Ammon's horn (tissue), 1 donor: Measurements from ENCODE around the gene TPP1.
A peak's percentile ranks its signal among the peaks of the same experiment; 100 is the strongest.

Source experiments
- DNase-seq: peaks from one replicate; pipeline ENCODE4 v3.0.0-alpha.2; 2016; ENCODE audit warnings: low spot score

Gene TPP1

DNA sequence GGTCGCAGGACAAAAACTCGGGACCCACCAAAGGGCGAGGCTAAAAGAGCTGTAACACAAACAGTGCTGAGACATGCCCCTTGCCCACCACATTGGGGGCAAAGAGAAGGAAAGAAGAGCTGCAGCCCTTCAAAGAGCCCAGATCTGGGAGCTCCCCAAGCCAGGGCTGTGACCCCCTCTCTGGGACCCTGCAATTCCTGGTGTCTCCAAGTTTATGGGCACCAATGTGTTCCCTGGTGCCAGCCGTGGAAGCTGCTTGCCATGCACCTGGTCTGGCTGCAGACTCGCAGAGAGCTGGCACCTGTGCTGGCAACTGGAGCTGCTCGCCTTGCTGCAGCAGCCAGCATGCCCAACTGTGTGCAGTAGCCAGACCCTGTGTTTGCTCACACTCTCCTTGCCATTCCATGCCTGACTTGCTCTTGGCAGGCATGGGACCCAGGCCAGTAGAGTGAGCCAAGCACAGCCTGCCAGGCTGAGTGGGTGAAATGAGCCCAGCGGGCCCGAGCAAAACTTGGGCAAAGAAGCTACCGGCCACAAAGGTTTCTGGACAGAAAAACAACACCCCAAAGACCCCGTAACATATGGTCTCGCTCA lies 31.8 kb downstream of the TPP1 start:
- DNase-seq: peak; percentile 72

- DNase-seq: peak; percentile 47
Observed at GRCh38 chr11:6586434-6587359, 32.5 kb downstream of the TPP1 start.

DNA sequence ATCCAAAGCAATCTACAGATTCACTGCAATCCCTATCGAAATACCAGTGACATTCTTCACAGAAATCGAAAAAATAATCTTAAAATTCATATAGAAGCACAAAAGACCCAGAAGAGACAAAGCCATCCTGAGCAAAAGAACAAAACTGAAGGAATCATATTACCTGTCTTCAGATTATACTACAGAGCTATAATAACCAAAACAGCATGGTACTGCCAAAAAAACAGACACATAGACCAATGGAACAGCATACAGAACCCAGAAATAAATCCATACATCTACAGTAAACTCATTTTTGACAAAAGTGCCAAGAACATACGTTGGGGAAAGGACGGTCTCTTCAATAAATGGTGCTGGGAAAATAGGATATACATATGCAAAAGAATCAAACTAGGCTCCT lies 34.7 kb downstream of the TPP1 start:
- no peak for DNase-seq

GRCh38 chr11:6583584-6583983 lies 35.6 kb downstream of the TPP1 start:
- no peak for DNase-seq

GRCh38 chr11:6579681-6580080 lies 39.5 kb downstream of the TPP1 start:
- no peak for DNase-seq

GRCh38 chr11:6578134-6578533 lies 41.1 kb downstream of the TPP1 start:
- DNase-seq: no peak

- DNase-seq: peak; percentile 95
Observed at GRCh38 chr11:6576471-6577373, 42.5 kb downstream of the TPP1 start.

GRCh38 chr11:6574816-6575715 lies 44.2 kb downstream of the TPP1 start:
- no peak for DNase-seq

- no peak for DNase-seq
Observed at GRCh38 chr11:6572215-6572614, 47.0 kb downstream of the TPP1 start.

- DNase-seq: no peak
Observed at GRCh38 chr11:6571434-6572008, 47.7 kb downstream of the TPP1 start.

GRCh38 chr11:6570691-6571427 lies 48.4 kb downstream of the TPP1 start:
- DNase-seq: no peak

DNA sequence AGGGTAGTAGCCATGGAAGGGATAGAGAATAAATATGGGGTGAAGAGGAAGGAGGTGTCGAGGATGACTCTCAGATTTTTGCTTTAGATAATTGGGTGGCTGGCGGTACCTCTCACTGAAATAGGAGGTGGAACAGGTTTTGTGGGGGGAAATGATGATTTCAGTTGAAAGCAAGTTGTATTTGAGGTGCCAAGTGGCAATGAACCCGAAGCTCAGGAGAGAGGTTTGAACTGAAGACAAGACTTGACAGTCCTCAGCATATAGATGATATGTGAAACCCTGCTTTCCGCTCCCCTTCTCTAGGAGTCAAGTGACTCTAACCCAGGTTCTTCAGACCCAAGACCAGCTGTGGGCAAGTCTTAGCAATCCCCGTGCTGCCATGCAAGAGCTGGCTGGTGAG lies 49.5 kb downstream of the TPP1 start:
- no peak for DNase-seq

GRCh38 chr11:6568191-6568918 lies 50.9 kb downstream of the TPP1 start:
- DNase-seq: peak; percentile 50

DNA sequence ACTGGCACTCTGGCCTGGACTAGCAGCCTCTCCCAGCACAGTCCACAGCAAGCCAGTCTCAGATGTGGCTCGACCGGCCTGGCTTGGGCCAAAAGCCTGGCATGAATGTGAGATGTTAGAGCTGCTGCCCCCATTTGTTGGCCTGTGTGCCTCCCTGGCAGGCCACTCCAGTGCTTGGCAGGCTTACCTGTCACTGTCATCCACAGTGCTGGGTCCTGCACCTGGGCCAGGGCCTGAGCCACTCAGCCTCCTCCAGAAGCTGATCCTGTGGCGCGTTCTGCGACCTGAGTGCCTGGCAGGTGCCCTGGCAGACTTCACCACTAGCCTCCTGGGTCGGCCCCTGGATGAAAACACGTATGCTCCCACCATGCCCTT lies 51.9 kb downstream of the TPP1 start:
- DNase-seq: no peak

GRCh38 chr11:6566704-6567370 lies 52.4 kb downstream of the TPP1 start:
- DNase-seq: no peak

DNA sequence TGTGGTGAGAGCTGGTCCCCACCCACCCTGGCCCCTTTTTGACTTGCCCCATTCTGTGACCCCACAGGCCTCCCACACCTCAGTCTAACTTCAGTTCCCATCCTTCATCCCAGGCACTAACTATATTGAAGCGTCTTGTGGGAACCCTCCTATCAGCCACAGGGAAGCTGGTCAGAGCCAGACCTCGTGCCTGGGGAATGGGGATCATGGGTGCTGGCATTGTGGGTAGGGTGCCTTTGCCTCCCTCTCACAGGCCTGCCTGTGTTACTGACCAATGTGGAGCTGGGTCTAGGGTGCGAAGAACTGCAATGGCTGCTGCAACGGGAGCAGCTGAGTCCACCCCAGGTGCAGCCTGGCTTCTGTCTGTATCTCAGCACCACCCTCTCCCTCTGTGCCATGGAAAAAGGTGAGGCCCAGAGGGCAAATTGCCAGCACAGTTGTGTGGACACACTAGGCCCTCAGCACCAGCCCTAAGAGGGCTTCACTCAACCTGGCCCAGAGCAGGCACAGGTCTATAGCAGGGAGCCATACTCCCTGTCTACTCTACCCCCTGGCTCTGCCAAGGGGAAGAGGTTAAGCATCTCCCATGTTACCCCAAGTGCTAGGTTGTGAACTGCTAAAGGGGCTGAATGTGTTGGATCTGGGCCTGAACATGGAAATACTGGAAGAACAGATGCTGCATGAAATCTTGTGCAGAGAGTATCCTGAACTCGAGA lies 53.1 kb downstream of the TPP1 start:
- DNase-seq: no peak

DNA sequence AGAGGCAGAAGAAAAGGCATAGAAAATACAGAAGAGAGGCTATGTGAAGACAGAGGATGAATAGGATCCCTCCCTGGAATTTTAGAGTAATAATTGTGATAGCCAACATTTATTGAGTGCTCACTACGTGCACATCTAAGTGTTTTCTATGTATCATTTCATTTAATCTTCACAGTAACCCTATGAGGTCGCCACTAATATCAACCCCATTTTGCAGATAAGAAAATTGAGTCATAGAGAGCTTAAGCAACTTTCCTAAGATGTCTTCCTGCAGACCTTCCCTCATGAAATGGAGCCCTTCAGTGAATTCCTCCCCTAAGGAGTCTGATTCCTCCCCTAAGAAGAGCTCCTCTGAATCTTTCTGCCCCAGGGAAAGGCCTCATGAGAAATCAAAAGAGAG lies 53.9 kb downstream of the TPP1 start:
- no peak for DNase-seq

DNA sequence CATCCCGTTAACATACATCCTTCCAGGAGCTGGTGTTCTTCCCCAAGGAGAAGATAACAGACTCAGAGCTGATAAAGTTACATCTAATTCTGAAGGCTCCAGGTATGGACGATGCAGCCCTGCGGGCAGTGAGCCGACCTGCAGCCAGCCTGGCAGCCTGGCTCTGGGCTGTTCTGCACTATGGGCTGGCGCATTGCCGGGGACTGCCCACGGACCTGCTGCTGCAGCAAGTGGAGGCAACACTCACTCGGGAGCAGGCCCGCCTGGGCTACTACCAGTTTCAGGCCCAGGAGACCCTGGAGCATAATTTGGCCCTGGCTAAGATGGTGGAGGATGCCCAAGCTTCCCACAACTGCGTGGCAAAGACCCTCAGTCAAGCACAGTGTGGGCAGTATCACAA lies 55.6 kb downstream of the TPP1 start:
- DNase-seq: no peak
